Measurements from ENCODE around the gene KPNA6.

KPNA6 gene

GRCh38 chr1:32181563-32181962, 73.7 kb downstream of the KPNA6 start:
- Histone ChIP-seq H3K27ac (no peak overlapping the region), H3K4me3 (ENCODE audit: low read depth, low read length) (peak overlapping the region; percentile 73), H3K27me3 (replicated peaks) (no peaks in the 10 kb centered on the region), H3K36me3 (replicated peaks) (peaks cover 30% of the 10 kb centered on the region)
- no peak for DNase-seq
- TF ChIP-seq, protein P1, sequence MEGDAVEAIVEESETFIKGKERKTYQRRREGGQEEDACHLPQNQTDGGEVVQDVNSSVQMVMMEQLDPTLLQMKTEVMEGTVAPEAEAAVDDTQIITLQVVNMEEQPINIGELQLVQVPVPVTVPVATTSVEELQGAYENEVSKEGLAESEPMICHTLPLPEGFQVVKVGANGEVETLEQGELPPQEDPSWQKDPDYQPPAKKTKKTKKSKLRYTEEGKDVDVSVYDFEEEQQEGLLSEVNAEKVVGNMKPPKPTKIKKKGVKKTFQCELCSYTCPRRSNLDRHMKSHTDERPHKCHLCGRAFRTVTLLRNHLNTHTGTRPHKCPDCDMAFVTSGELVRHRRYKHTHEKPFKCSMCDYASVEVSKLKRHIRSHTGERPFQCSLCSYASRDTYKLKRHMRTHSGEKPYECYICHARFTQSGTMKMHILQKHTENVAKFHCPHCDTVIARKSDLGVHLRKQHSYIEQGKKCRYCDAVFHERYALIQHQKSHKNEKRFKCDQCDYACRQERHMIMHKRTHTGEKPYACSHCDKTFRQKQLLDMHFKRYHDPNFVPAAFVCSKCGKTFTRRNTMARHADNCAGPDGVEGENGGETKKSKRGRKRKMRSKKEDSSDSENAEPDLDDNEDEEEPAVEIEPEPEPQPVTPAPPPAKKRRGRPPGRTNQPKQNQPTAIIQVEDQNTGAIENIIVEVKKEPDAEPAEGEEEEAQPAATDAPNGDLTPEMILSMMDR (IDR thresholded peaks at IDR 0.05; ENCODE audit: low read depth, low read length, missing control alignments): no peak
- in situ Hi-C loops (cut with HindIII; ENCODE audit: low pct_ligation_motif_present, low sequenced_read_pairs): no loop called here

GRCh38 chr1:32182060-32182459, 74.2 kb downstream of the KPNA6 start:
- in situ Hi-C loops (cut with HindIII; ENCODE audit: low pct_ligation_motif_present, low sequenced_read_pairs): no loop called here
- Histone ChIP-seq H3K36me3 (replicated peaks) (peaks cover 32% of the 10 kb centered on the region), H3K27ac (no peak overlapping the region), H3K27me3 (replicated peaks) (no peaks in the 10 kb centered on the region), H3K4me3 (ENCODE audit: low read depth, low read length) (peak overlapping the region; percentile 15)
- DNase-seq: no peak
- TF ChIP-seq, protein P1 (IDR thresholded peaks at IDR 0.05; ENCODE audit: low read depth, low read length, missing control alignments): no peak

DNA sequence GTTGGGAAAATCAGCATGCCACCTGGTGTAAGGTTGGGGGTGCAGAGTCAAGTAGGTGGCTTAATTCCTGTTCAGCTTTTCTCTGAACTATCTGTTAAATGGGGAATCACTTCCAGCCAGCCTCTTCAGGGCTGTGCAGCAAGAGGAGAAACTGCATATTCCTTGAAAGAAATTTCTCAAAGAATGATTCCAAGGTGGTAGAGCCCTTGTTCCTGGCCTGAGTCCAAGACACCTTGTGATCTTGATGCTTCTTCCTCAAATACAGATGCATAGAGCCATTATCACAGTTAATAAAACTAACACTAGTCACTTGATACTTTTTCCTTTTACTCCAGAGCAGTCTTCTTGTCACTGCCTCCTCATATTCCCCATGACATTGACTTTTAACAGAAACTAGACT, 76.8 kb downstream of the KPNA6 start:
- H3K27me3 ChIP-seq (replicated peaks): no peaks in the 10 kb centered on the region
- in situ Hi-C loops (cut with HindIII; ENCODE audit: low pct_ligation_motif_present, low sequenced_read_pairs): no loop called here
- DNase-seq: no peak
- peaks cover 58% of the 10 kb centered on the region for H3K36me3 ChIP-seq (replicated peaks)
- TF ChIP-seq, protein P1 (IDR thresholded peaks at IDR 0.05; ENCODE audit: low read depth, low read length, missing control alignments): no peak
- H3K27ac ChIP-seq: no peak overlapping the region
- H3K4me3 ChIP-seq (ENCODE audit: low read depth, low read length): no peak overlapping the region

DNA sequence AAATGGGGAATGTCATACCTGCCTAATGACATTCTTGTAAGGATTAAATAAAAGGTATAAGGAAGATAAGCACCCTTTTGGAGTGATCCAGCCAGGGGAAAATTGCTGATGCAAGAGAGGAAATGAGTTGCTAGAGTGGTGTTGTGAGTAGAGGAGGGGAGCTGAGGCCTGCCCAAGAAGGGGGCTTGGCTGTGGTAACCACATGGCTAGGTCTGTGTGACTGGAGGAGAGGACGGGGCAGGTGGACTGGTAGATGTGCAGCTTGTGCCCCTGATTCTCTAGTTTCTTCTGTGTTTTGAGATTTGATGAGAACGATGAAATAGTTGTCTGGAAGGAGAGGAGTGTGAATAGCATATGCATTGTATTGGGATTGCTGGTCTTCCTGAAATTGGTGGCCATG, 78.2 kb downstream of the KPNA6 start:
- no peak for DNase-seq
- TF ChIP-seq, protein P1 (IDR thresholded peaks at IDR 0.05; ENCODE audit: low read depth, low read length, missing control alignments): no peak
- in situ Hi-C loops (cut with HindIII; ENCODE audit: low pct_ligation_motif_present, low sequenced_read_pairs): no loop called here
- no peak overlapping the region for H3K4me3 ChIP-seq (ENCODE audit: low read depth, low read length)
- peaks cover 72% of the 10 kb centered on the region for H3K36me3 ChIP-seq (replicated peaks)
- no peak overlapping the region for H3K27ac ChIP-seq
- no peaks in the 10 kb centered on the region for H3K27me3 ChIP-seq (replicated peaks)

- Histone ChIP-seq H3K27ac (no peak overlapping the region), H3K27me3 (replicated peaks) (no peaks in the 10 kb centered on the region), H3K36me3 (replicated peaks) (peaks cover 76% of the 10 kb centered on the region), H3K4me3 (ENCODE audit: low read depth, low read length) (no peak overlapping the region)
- in situ Hi-C loops (cut with HindIII; ENCODE audit: low pct_ligation_motif_present, low sequenced_read_pairs): no loop called here
- no peak for DNase-seq
- TF ChIP-seq, protein P1 (IDR thresholded peaks at IDR 0.05; ENCODE audit: low read depth, low read length, missing control alignments): no peak
These were observed 78.6 kb downstream of the KPNA6 start for GRCh38 chr1:32186491-32186890.

DNA sequence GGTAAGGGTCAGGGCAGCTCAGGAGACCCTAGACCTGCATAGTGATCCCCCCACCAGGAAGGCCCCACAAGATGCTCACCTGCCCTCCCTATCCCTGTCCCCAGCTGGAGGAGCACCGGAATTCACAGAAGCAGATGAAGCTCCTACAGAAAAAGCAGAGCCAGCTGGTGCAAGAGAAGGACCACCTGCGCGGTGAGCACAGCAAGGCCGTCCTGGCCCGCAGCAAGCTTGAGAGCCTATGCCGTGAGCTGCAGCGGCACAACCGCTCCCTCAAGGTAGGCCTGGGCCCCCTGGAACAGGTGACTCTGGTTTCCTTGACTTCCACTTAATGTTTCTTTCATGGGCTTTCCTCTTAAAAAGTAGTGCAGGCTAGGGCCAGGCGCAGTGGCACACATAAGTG, 80.0 kb downstream of the KPNA6 start:
- DNase-seq: no peak
- in situ Hi-C loops (cut with HindIII; ENCODE audit: low pct_ligation_motif_present, low sequenced_read_pairs): no loop called here
- Histone ChIP-seq H3K36me3 (replicated peaks) (peaks cover 85% of the 10 kb centered on the region), H3K27ac (no peak overlapping the region), H3K27me3 (replicated peaks) (no peaks in the 10 kb centered on the region), H3K4me3 (ENCODE audit: low read depth, low read length) (no peak overlapping the region)
- TF ChIP-seq, protein P1 (IDR thresholded peaks at IDR 0.05; ENCODE audit: low read depth, low read length, missing control alignments): no peak

All from brain microvascular endothelial cell (primary cell).